HCT116 (cell line): ENCODE measurements around the gene GNA12. TPM values are rescaled to one million over a fixed set of nuclear protein-coding genes. Genes with fewer than 3 reads are reported as not detected.

ENCODE experiments used
- ATAC-seq: fragments of 200-7000 bp; cut with Tn5 transposase; 2 replicates; pipeline ENCODE4 v1.9.1; 2020; ENCODE audit warnings: mild to moderate bottlenecking, moderate library complexity
- BruUV-seq: library from RNA; stranded (reverse); fragments of 400-500 nt; replicated peaks from 2 replicates; lab custom pipeline; 2021; lab: Mats Ljungman, UMichigan
- CTCF ChIA-PET: fragments of 300-600 bp; sonication (Branson Sonifier 250); formaldehyde crosslinking; loops from one replicate; lab custom pipeline; 2021; ENCODE audit warnings: antibody characterized with exemption; lab: Charles Lee
- POLR2A ChIA-PET: fragments of 300-600, 350-600 bp; sonication (Branson Sonifier 250); formaldehyde crosslinking; loops from one replicate; lab custom pipeline; 2021; ENCODE audit warnings: antibody characterized with exemption; lab: Charles Lee
- RAD21 ChIA-PET, 2 experiments: fragments of 300-600 bp; sonication (Branson Sonifier 250); formaldehyde crosslinking; loops; one replicate each; lab custom pipeline; 2023; ENCODE audit warnings: low total read pairs in 2 of 2; ENCODE audit not compliant: uncharacterized antibody in 2 of 2, unreplicated experiment in 2 of 2, low non-redundant PET in 1 of 2; lab: Charles Lee
- DNase-seq: peaks from one replicate; pipeline ENCODE4 v3.0.0-alpha.2; 2010; ENCODE audit warnings: low read depth, low spot score
- H2AFZ ChIP-seq: fragments of 200-600 bp; shearing (Covaris generic), sonication (generic); 2 replicates; pipeline ENCODE4 v1.6.1; 2017; ENCODE audit warnings: low read depth, mixed run types, mixed read lengths, antibody characterized with exemption, low read length; ENCODE audit not compliant: poor library complexity, severe bottlenecking
- H3K27ac ChIP-seq: 2 replicates; pipeline ENCODE4 v1.5.1; 2012; ENCODE audit warnings: low read depth, low read length
- H3K27me3 ChIP-seq: fragments of 200-600 bp; sonication (generic); 2 replicates; pipeline ENCODE4 v1.6.1; 2016; ENCODE audit warnings: mixed run types, low read length, mixed read lengths; ENCODE audit not compliant: insufficient read depth
- H3K36me3 ChIP-seq, 2 experiments: fragments of 200-500 bp in 1 of 2; fragments of 200-600 bp in 1 of 2; sonication (Bioruptor generic) in 1 of 2; sonication (generic) in 1 of 2; 2 replicates each; pipeline versions ENCODE4 v1.5.1 to v1.6.1; 2014 to 2016; ENCODE audit warnings: low read length in 2 of 2, inconsistent platforms in 1 of 2, mixed read lengths in 1 of 2, mixed run types in 1 of 2; ENCODE audit not compliant: insufficient read depth in 2 of 2, control insufficient read depth in 1 of 2
- H3K4me1 ChIP-seq, 2 experiments: fragments of 200-600 bp in 1 of 2; sonication (generic) in 1 of 2; 2 replicates each; pipeline versions ENCODE4 v1.5.1 to v1.6.1; 2012 to 2017; ENCODE audit warnings: low read length in 2 of 2, inconsistent platforms in 1 of 2, mild to moderate bottlenecking in 1 of 2, mixed read lengths in 1 of 2, mixed run types in 1 of 2, moderate library complexity in 1 of 2; ENCODE audit not compliant: insufficient read depth in 2 of 2, control insufficient read depth in 1 of 2
- H3K4me2 ChIP-seq: fragments of 200-600 bp; sonication (generic); 2 replicates; pipeline ENCODE4 v1.6.1; 2017; ENCODE audit warnings: mixed run types, low read length, mixed read lengths
- H3K4me3 ChIP-seq, 2 experiments: fragments of 200-600 bp in 1 of 2; sonication (generic) in 1 of 2; replicated peaks in 1 of 2; 2 replicates each; pipeline ENCODE4 v1.5.1; 2011 to 2016; ENCODE audit warnings: low read length in 2 of 2, control low read depth in 1 of 2, low read depth in 1 of 2, mild to moderate bottlenecking in 1 of 2, mixed read lengths in 1 of 2, mixed run types in 1 of 2
- H3K79me2 ChIP-seq: fragments of 200-600 bp; sonication (generic); 2 replicates; pipeline ENCODE4 v1.6.1; 2017; ENCODE audit warnings: mild to moderate bottlenecking, mixed run types, low read length, moderate library complexity, mixed read lengths; ENCODE audit not compliant: insufficient read depth
- H3K9ac ChIP-seq: fragments of 200-600 bp; sonication (generic); 2 replicates; pipeline ENCODE4 v1.6.1; 2016; ENCODE audit warnings: low read length, mixed read lengths
- H3K9me2 ChIP-seq: fragments of 200-600 bp; sonication (generic), shearing (Covaris generic); 2 replicates; pipeline ENCODE4 v1.6.1; 2017; ENCODE audit warnings: mixed run types, mild to moderate bottlenecking, moderate library complexity; ENCODE audit not compliant: insufficient read depth
- H3K9me3 ChIP-seq, 2 experiments: fragments of 200-500 bp in 1 of 2; fragments of 200-600 bp in 1 of 2; sonication (Bioruptor generic) in 1 of 2; sonication (generic) in 1 of 2; 2 replicates each; pipeline ENCODE4 v1.6.1; 2014 to 2017; ENCODE audit warnings: low read length in 2 of 2, mixed read lengths in 2 of 2, inconsistent platforms in 1 of 2, low read depth in 1 of 2, mild to moderate bottlenecking in 1 of 2, mixed run types in 1 of 2, moderate library complexity in 1 of 2; ENCODE audit not compliant: control insufficient read depth in 1 of 2, insufficient read depth in 1 of 2
- H4K20me1 ChIP-seq: fragments of 200-600 bp; sonication (generic), shearing (Covaris generic); 2 replicates; pipeline ENCODE4 v1.6.1; 2017; ENCODE audit warnings: mixed run types, mild to moderate bottlenecking, moderate library complexity; ENCODE audit not compliant: insufficient read depth
- CEBPB ChIP-seq: IDR thresholded peaks from 2 replicates; pipeline ENCODE4 v1.6.1; 2012; ENCODE audit warnings: low read depth
- EGR1 ChIP-seq: IDR thresholded peaks from 2 replicates; pipeline ENCODE4 v1.6.1; 2012; ENCODE audit warnings: low read depth
- ELF1 ChIP-seq: IDR thresholded peaks from 2 replicates; pipeline ENCODE4 v1.6.1; 2012; ENCODE audit warnings: low read depth, borderline replicate concordance
- EZH2 ChIP-seq: fragments of 200-600 bp; sonication (generic); IDR thresholded peaks from 2 replicates; pipeline ENCODE4 v1.6.1; 2017; ENCODE audit warnings: antibody characterized with exemption, mixed run types
- FOSL1 ChIP-seq: IDR thresholded peaks from 2 replicates; pipeline ENCODE4 v1.6.1; 2012; ENCODE audit warnings: low read depth
- SIN3A ChIP-seq: IDR thresholded peaks from 2 replicates; pipeline ENCODE4 v1.6.1; 2012; ENCODE audit warnings: low read depth
- SRF ChIP-seq: IDR thresholded peaks from 2 replicates; pipeline ENCODE4 v1.6.1; 2012; ENCODE audit warnings: low read depth
- TCF7L2 ChIP-seq: IDR thresholded peaks from 2 replicates; pipeline ENCODE4 v1.7.0; 2011; ENCODE audit warnings: borderline replicate concordance, inconsistent platforms; ENCODE audit not compliant: insufficient read depth, insufficient read length; ENCODE audit errors: extremely low read depth
- ZFX ChIP-seq: fragments of 450-650 bp; IDR thresholded peaks from 2 replicates; pipeline ENCODE4 v1.6.1; 2017
- intact Hi-C: fragments of 100-400 bp; cut with micrococcal nuclease; formaldehyde crosslinking; loops from 2 replicates; pipeline ENCODE4 v1.10.0; 2022
- total RNA-seq: library from RNA; stranded (reverse); gene quantifications from one replicate; pipeline ENCODE4 v1.2.1, GENCODE V29; 2021; ENCODE audit not compliant: unreplicated experiment
- TF ChIP-seq, protein P1 (sequence below): IDR thresholded peaks from 2 replicates; pipeline ENCODE4 v1.6.1; 2011; ENCODE audit warnings: mild to moderate bottlenecking, low read length, moderate library complexity; ENCODE audit not compliant: insufficient replicate concordance; ENCODE audit errors: extremely low read depth

GNA12 gene
- total RNA-seq, 1 experiment from 2014 or later = 32.6 TPM

DNA sequence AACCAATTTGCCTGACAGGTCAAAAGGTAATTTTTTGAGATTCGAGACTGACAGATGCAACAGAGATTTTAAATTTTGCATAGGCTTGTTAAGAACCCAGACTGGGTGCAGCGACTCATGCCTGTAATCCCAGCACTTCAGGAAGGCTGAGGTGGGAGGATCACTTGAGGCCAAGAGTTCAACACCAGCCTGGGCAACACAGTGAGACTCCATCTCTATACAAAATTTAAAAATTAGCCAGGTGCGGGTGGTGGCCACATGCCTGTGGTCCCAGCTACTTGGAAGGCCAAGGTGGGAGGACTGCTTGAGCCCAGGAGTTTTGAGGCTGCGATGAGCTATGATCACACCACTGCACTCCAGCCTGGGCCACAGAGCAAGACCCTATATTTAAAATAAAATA is 121.5 kb downstream of the GNA12 start:
- no peaks in the 10 kb centered on the region for H3K9me2 ChIP-seq
- no peak for ATAC-seq
- no peak for TF ChIP-seq FOSL1
- TF ChIP-seq SIN3A = no peak
- TF ChIP-seq EZH2 = no peak
- TF ChIP-seq TCF7L2 = no peak
- no peak for TF ChIP-seq CEBPB
- TF ChIP-seq EGR1 = no peak
- TF ChIP-seq, protein P1, sequence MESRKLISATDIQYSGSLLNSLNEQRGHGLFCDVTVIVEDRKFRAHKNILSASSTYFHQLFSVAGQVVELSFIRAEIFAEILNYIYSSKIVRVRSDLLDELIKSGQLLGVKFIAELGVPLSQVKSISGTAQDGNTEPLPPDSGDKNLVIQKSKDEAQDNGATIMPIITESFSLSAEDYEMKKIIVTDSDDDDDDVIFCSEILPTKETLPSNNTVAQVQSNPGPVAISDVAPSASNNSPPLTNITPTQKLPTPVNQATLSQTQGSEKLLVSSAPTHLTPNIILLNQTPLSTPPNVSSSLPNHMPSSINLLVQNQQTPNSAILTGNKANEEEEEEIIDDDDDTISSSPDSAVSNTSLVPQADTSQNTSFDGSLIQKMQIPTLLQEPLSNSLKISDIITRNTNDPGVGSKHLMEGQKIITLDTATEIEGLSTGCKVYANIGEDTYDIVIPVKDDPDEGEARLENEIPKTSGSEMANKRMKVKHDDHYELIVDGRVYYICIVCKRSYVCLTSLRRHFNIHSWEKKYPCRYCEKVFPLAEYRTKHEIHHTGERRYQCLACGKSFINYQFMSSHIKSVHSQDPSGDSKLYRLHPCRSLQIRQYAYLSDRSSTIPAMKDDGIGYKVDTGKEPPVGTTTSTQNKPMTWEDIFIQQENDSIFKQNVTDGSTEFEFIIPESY = no peak
- no peak for TF ChIP-seq ELF1
- no peak for TF ChIP-seq SRF
- no peak for TF ChIP-seq ZFX
- H3K4me1 ChIP-seq = peaks cover 11 to 14% of the 10 kb centered on the region in 2 experiments
- ChIA-PET RAD21 (no interaction called here), POLR2A (no interaction called here), CTCF (no interaction called here)
- no TSS peak for BruUV-seq
- intact Hi-C loops = loop anchor here (5.0 kb wide), 1 partner anchor 100 kb away; no protein-coding TSS in a partner anchor
- H3K27me3 ChIP-seq = no peaks in the 10 kb centered on the region
- no peak overlapping the region for H3K9ac ChIP-seq
- H3K4me3 ChIP-seq = no peak overlapping the region
- H3K27ac ChIP-seq = no peak overlapping the region
- H3K4me2 ChIP-seq = no peak overlapping the region
- DNase-seq = no peak
- no peaks in the 10 kb centered on the region for H3K79me2 ChIP-seq
- no peak overlapping the region for H2AFZ ChIP-seq
- H3K9me3 ChIP-seq = no peaks in the 10 kb centered on the region
- H4K20me1 ChIP-seq = no peaks in the 10 kb centered on the region
- H3K36me3 ChIP-seq = no peaks in the 10 kb centered on the region
